ENCODE results near the gene CMTM8.
A peak's percentile ranks its signal among the peaks of the same experiment; 100 is the strongest.

CMTM8 gene

GRCh38 chr3:32274306-32274705, 35.8 kb downstream of the CMTM8 start:
- Mint-ChIP-seq H3K27me3 (ENCODE audit: low read depth, poor library complexity) (peaks cover 9% of the 10 kb centered on the region), H3K4me3 (no peak overlapping the region), H3K27ac (no peak overlapping the region), H3K36me3 (ENCODE audit: low read depth) (no peaks in the 10 kb centered on the region), H3K9me3 (no peaks in the 10 kb centered on the region), H3K4me1 (peaks cover 4% of the 10 kb centered on the region)
- no peak for TF ChIP-seq CTCF (IDR thresholded peaks at IDR 0.05)
- DNase-seq = no peak

- H3K4me3 Mint-ChIP-seq = no peak overlapping the region
- TF ChIP-seq CTCF (IDR thresholded peaks at IDR 0.05) = no peak
- no peak for DNase-seq
- H3K9me3 Mint-ChIP-seq = no peaks in the 10 kb centered on the region
- H3K27ac Mint-ChIP-seq = no peak overlapping the region
- H3K36me3 Mint-ChIP-seq (ENCODE audit: low read depth) = no peaks in the 10 kb centered on the region
- peaks cover 9% of the 10 kb centered on the region for H3K27me3 Mint-ChIP-seq (ENCODE audit: low read depth, poor library complexity)
- peaks cover 4% of the 10 kb centered on the region for H3K4me1 Mint-ChIP-seq
Observed at GRCh38 chr3:32275506-32275905, 37.0 kb downstream of the CMTM8 start.

GRCh38 chr3:32276279-32276841, 37.9 kb downstream of the CMTM8 start:
- Mint-ChIP-seq H3K4me1 (peaks cover 4% of the 10 kb centered on the region), H3K4me3 (no peak overlapping the region), H3K27me3 (ENCODE audit: low read depth, poor library complexity) (peaks cover 9% of the 10 kb centered on the region), H3K27ac (no peak overlapping the region), H3K9me3 (no peaks in the 10 kb centered on the region), H3K36me3 (ENCODE audit: low read depth) (no peaks in the 10 kb centered on the region)
- no peak for DNase-seq
- no peak for TF ChIP-seq CTCF (IDR thresholded peaks at IDR 0.05)

GRCh38 chr3:32278714-32279113, 40.2 kb downstream of the CMTM8 start:
- peaks cover 5% of the 10 kb centered on the region for H3K27me3 Mint-ChIP-seq (ENCODE audit: low read depth, poor library complexity)
- no peak overlapping the region for H3K27ac Mint-ChIP-seq
- H3K4me3 Mint-ChIP-seq = no peak overlapping the region
- H3K36me3 Mint-ChIP-seq (ENCODE audit: low read depth) = no peaks in the 10 kb centered on the region
- DNase-seq = no peak
- peaks cover 19% of the 10 kb centered on the region for H3K4me1 Mint-ChIP-seq
- H3K9me3 Mint-ChIP-seq = no peaks in the 10 kb centered on the region
- TF ChIP-seq CTCF (IDR thresholded peaks at IDR 0.05) = no peak

GRCh38 chr3:32280262-32280910, 41.9 kb downstream of the CMTM8 start:
- Mint-ChIP-seq H3K4me3 (no peak overlapping the region), H3K9me3 (no peaks in the 10 kb centered on the region), H3K4me1 (peaks cover 28% of the 10 kb centered on the region), H3K36me3 (ENCODE audit: low read depth) (no peaks in the 10 kb centered on the region), H3K27me3 (ENCODE audit: low read depth, poor library complexity) (peaks cover 5% of the 10 kb centered on the region), H3K27ac (no peak overlapping the region)
- no peak for TF ChIP-seq CTCF (IDR thresholded peaks at IDR 0.05)
- no peak for DNase-seq

GRCh38 chr3:32281570-32282106, 43.2 kb downstream of the CMTM8 start:
- Mint-ChIP-seq H3K27me3 (ENCODE audit: low read depth, poor library complexity) (no peaks in the 10 kb centered on the region), H3K27ac (peak overlapping the region; percentile 5), H3K4me3 (no peak overlapping the region), H3K4me1 (peaks cover 36% of the 10 kb centered on the region), H3K9me3 (no peaks in the 10 kb centered on the region), H3K36me3 (ENCODE audit: low read depth) (no peaks in the 10 kb centered on the region)
- no peak for TF ChIP-seq CTCF (IDR thresholded peaks at IDR 0.05)
- DNase-seq = no peak

Data from nephron progenitor cell (in vitro differentiated cells).